Choroid plexus epithelial cell (primary cell): ENCODE results near the gene RHOJ.
"Not testable (repeated sequence)": the region's sequence is repeated elsewhere in the genome, so short reads cannot be mapped to it uniquely, and the experiment has no call there.

Experiments
- DNase-seq: peaks from one replicate; pipeline ENCODE4 v3.0.0-alpha.2; 2010; ENCODE audit warnings: low read depth
- H3K4me3 ChIP-seq: 2 replicates; pipeline ENCODE4 v1.5.1; 2011; ENCODE audit warnings: low read depth, mild to moderate bottlenecking, control low read depth, low read length, moderate library complexity
- TF ChIP-seq, protein P1 (sequence below): conservative IDR thresholded peaks from 2 replicates; pipeline ENCODE4 v1.5.1; 2011; ENCODE audit warnings: low read depth, mild to moderate bottlenecking, control low read depth, inconsistent platforms, low read length, moderate library complexity

RHOJ gene

DNA sequence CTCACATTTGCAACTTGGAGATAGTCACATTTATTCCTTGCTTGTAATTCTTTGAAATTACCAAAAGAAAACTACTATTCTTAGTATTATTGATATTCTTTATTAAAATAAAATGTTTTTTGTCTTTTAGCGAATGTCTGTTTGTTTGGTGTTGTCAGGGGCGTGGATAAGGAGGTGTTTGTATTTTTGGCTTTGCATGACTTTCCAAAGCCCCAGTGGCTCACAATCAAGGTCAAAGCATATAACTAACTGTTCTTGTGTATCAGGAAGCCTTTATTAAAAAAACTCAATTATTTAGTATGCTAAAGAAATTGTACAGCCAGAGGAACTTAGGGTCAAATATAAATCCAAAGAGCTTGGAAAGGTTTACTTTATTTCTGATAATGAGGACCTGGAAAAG, 96.6 kb downstream of the RHOJ start:
- TF ChIP-seq, protein P1, sequence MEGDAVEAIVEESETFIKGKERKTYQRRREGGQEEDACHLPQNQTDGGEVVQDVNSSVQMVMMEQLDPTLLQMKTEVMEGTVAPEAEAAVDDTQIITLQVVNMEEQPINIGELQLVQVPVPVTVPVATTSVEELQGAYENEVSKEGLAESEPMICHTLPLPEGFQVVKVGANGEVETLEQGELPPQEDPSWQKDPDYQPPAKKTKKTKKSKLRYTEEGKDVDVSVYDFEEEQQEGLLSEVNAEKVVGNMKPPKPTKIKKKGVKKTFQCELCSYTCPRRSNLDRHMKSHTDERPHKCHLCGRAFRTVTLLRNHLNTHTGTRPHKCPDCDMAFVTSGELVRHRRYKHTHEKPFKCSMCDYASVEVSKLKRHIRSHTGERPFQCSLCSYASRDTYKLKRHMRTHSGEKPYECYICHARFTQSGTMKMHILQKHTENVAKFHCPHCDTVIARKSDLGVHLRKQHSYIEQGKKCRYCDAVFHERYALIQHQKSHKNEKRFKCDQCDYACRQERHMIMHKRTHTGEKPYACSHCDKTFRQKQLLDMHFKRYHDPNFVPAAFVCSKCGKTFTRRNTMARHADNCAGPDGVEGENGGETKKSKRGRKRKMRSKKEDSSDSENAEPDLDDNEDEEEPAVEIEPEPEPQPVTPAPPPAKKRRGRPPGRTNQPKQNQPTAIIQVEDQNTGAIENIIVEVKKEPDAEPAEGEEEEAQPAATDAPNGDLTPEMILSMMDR, result no peak
- DNase-seq, result no peak

DNA sequence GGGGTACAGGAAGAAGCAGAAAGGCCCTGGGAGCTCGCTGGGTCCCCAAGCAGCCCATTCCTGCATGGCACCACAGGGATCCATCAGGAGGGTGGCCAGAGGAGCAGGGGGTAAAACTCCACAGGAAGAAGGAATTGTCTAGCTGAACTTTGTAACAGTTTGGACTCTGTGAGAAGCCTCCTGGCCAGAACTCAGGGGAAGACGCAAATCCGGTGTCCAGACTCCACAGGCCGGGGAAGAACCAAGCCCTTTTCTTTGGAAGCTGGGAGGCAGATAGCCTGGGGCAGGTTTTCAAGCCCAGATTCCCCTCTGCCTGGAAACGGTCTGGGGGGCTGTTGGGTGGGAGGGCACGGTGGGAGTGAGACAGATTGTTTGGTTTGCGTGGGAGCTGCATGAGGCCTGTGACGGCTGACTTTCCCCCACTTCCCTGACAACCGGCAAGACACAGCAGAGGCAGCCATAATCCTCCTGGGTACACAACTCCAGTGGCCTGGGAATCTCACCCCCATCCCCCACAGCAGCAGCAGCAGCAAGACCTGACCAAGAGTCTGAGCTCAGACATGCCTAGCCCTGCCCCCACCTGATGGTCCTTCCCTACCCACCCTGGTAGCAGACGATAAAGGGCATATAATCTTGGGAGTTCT, 97.8 kb downstream of the RHOJ start:
- TF ChIP-seq, protein P1, result no peak
- DNase-seq, result no peak
- H3K4me3 ChIP-seq, result no peak overlapping the region

More for the DNA sequence above, 96.6 kb downstream of the RHOJ start:
- H3K4me3 ChIP-seq, result no peak overlapping the region

DNA sequence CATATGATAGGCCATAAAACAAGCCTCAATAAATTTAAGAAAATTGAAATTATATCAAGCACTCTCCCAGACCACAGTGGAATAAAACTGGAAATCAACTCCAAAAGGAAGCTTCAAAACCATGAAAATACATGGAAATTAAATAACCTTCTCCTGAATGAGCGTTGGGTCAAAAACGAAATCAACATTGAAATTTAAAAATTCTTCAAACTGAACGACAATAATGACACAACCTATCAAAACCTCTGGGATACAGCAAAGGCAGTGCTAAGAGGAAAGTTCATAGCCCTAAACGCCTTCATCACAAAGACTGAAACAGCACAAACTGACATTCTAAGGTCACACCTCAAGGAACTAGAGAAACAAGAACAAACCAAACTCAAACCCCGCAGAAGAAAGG, 100.2 kb downstream of the RHOJ start:
- H3K4me3 ChIP-seq, DNase-seq: not testable (repeated sequence)

DNA sequence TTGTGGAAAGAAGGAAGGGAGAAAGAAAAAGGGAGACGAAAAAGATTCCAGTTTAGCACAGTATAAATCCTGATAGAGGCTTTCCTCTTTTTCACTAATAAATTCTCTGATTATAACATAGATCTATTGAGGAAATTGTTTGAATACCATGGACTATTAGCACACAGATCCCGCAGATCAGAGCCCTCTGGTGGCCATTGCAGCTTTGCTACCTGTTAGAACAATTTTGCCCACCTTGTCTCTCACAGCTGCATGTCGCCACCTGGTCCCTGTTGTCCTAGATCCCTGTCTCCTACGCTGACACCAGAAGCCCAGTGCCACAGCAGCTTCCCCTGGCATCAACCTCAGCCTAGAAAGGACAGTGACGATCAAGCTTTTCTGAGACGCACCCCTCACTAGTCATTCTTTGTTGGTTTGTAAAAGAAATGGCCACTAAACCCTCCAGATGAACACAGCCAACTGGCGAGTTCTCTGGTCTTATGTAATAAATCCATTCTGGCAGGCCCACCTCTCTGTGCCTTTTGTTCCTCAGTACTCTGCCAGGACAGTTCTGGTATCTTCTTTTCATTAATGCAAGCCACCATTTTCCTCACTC, 104.6 kb downstream of the RHOJ start:
- H3K4me3 ChIP-seq, result no peak overlapping the region
- TF ChIP-seq, protein P1, result peak; percentile 82
- peak; percentile 55 for DNase-seq

DNA sequence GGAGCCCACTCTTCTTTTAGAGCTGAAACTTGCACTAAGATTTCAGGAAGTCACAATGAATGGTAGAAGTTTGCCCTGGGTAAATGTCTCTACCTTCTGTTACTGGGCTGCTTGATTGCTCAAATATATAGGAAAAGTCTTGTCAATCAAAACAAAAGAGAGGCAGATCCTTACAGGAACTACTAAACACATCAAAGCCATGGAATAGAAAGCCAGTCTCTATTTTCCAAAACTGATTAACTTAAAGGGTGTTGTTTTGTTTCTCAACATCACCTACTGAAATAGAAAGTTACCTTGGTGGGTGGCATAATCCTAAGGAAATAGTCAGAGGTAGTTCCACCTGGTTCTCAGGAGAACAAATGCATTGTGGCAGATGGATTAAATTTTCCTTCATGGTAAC, 114.6 kb downstream of the RHOJ start, which contains the start of gene GPHB5:
Gene GPHB5, minus strand, starts transcription at position 101 of the 400 bp plus-strand sequence. CDS start 1,086 bp downstream, outside the sequence.
- DNase-seq, result no peak

DNA sequence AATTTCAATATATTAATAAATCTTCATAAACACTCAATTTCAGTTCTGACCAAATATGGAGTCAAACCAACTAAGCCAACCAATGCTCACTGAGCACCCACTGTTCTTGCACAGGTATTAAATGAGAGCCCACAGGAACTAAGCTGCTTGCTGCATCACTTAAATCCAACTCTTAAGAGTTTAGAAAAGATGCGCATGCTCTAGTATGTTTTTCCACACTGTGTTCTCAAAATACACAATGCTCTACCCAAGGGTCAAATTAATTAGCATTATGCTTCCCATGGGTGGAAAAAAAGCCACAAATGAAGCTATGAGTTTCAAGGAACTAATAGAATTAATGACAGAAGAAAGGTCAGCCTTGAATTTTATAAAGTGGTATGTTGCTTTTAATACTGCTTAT, 118.2 kb downstream of the RHOJ start:
- TF ChIP-seq, protein P1, result no peak
- DNase-seq, result no peak
- H3K4me3 ChIP-seq, result no peak overlapping the region

More for the DNA sequence above, 114.6 kb downstream of the RHOJ start, which contains the start of gene GPHB5:
- no peak within 1 kb of the TSS for H3K4me3 ChIP-seq
- TF ChIP-seq, protein P1, result no peak

DNA sequence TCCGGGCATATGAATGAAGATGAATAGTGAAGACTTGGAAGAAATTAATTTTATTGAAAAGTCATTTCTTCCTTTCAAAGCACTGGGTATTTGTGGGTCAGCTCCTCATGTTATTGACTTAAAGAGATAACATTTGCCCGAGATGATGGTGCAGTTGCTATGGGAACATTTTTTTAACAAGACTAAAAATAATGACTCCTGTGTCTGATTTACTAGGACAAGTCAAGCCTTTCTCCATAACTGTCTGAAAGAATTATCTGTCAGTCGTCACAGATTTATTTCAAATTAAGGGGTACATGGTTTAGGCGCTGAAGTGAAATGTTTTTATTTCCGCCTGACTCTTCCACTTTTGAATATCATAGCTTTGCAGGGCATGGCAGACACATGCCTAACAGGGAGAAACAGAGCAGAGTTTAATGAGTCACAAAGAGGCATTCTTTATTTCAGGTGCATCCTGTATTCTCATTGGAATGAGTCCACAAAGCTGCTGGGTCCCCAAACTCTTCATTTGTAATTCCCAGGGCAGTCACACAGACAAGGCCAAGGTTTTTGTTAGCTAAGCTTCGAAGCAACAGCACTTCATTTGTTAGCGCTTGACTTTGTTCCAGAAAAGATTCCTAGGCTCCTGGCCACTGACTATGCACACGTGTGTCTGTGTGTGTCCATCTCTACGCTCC, 118.8 kb downstream of the RHOJ start:
- no peak overlapping the region for H3K4me3 ChIP-seq
- DNase-seq, result no peak
- TF ChIP-seq, protein P1, result no peak
